Cardiac septum (tissue), 1 donor: Measurements from ENCODE around the gene CASZ1. TPM values are rescaled to one million over a fixed set of nuclear protein-coding genes. Genes with fewer than 3 reads are reported as not detected.

Experiments used
- DNase-seq: peaks from one replicate; pipeline ENCODE4 v3.0.0-alpha.2; 2020; ENCODE audit warnings: low spot score
- intact Hi-C: fragments of 100-400 bp; cut with DNase I; formaldehyde crosslinking; loops from one replicate; pipeline ENCODE4 v1.14.0; 2022
- long read RNA-seq: library from polyadenylated mRNA; unstranded; transcript quantifications from one replicate; pipeline ENCODE4 v2.0.0, GENCODE V29; 2021
- total RNA-seq: library from RNA; stranded (reverse); fragmentation: NEBNext Ultra II Directional; extraction: Animal tissue kit (Norgen Biotek cat#: 25700); gene quantifications from one replicate; pipeline ENCODE4 v1.2.1, GENCODE V29; 2021
- donor health status: DM: no; HTN: no; CAD: no.

Gene CASZ1, protein sequence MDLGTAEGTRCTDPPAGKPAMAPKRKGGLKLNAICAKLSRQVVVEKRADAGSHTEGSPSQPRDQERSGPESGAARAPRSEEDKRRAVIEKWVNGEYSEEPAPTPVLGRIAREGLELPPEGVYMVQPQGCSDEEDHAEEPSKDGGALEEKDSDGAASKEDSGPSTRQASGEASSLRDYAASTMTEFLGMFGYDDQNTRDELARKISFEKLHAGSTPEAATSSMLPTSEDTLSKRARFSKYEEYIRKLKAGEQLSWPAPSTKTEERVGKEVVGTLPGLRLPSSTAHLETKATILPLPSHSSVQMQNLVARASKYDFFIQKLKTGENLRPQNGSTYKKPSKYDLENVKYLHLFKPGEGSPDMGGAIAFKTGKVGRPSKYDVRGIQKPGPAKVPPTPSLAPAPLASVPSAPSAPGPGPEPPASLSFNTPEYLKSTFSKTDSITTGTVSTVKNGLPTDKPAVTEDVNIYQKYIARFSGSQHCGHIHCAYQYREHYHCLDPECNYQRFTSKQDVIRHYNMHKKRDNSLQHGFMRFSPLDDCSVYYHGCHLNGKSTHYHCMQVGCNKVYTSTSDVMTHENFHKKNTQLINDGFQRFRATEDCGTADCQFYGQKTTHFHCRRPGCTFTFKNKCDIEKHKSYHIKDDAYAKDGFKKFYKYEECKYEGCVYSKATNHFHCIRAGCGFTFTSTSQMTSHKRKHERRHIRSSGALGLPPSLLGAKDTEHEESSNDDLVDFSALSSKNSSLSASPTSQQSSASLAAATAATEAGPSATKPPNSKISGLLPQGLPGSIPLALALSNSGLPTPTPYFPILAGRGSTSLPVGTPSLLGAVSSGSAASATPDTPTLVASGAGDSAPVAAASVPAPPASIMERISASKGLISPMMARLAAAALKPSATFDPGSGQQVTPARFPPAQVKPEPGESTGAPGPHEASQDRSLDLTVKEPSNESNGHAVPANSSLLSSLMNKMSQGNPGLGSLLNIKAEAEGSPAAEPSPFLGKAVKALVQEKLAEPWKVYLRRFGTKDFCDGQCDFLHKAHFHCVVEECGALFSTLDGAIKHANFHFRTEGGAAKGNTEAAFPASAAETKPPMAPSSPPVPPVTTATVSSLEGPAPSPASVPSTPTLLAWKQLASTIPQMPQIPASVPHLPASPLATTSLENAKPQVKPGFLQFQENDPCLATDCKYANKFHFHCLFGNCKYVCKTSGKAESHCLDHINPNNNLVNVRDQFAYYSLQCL (N-terminal part only)
- total RNA-seq, result 82.0 TPM
- long read RNA-seq, partial matches to known transcripts, result 52 of 121 reads
- long read RNA-seq, other reads (novel, unspliced or antisense), result 67 of 121 reads

DNA sequence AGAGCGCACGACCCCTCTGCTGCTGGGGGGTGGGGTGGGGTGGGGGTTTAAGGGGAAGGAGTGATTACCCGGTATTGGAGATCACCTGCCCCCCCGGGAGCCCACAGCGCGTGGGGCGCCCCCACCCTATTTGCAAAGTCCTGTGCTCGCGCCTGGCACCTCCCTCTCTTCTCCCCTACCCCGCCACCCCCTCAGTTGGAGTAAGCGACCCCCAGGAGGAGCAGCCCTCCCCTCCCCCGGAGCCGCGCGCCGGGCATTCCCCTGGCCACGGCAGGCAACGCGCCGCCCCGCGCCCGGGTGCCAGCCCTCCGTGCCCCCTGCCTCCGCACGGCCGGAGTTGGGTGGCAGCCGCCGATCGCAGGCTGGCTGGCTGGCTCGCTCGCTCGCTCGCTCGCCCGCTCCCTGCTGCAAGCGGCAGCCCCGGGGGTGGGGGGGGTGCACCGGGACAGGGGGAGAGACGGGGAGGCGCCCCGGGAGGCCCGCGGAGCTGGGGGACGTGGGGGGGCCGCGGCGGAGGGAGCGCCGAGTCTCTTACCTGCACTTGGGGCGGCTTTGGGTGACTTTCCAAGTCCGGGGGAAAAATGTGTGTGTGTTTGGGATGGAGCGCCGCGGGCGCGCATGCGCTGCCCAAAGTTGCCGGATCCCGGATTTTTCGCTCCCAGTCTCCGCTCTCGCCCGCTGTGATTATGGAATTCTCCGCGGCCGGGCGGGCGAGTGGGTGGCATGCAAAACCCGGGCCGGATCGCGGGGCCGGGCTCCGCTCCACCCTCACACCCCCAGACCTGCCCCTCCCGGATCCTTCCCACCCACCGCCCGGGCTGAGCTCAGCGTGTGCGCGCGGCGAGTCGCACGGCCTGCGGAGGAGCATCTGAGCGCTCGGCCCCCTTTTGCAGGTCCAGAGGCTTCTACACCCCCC, at the start of gene CASZ1:
Gene CASZ1, minus strand, starts transcription at position 618 of the 916 bp plus-strand sequence. CDS start 102,757 bp downstream, outside the sequence.
- DNase-seq, result peak; percentile 85
- intact Hi-C loops, result loop anchor here (1.0 to 2.0 kb wide), 2 partner anchors 66 to 117 kb away; no protein-coding TSS in a partner anchor

DNA sequence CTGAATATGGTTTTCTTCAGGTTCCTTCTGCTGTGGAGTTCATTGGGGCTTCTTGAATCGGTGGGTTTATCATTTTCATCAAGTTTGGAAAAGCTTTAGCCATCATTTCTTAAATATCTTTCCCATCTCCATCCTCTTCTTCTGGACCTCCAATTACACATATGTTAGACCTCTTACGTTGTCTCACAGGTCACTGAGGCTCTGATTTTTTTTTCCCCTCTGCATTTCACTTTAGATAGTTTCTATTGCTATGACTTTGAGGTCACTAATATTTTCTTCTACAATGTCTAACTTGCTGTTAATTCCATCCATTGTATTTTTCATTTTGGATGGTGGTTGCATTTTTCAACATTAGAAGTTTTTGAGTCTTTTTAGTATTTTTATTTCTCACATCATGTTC, 47.3 kb upstream of the CASZ1 start:
- intact Hi-C loops, result no loop called here

DNA sequence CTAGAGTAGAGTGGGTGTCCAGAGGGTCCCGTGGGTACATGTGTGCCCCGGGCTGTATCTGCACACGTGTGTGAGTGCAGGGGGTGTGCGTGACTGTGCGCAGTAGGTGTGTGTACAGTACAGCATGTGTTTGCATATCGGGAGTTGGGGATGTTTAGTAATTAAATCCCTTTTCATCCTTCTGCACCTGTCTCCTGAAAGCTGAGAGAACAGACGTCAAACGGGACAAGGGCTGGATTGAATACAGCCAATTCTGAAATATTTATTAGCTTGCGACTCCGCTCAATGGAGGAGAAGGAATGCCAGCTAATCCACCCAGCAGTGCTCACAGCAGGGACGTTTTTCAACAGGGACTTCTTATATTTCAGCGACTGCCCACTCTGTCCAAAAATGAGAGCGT, 44.7 kb upstream of the CASZ1 start:
- intact Hi-C loops, result no loop called here
- no peak for DNase-seq

More for the DNA sequence above, 47.3 kb upstream of the CASZ1 start:
- DNase-seq, result no peak

DNA sequence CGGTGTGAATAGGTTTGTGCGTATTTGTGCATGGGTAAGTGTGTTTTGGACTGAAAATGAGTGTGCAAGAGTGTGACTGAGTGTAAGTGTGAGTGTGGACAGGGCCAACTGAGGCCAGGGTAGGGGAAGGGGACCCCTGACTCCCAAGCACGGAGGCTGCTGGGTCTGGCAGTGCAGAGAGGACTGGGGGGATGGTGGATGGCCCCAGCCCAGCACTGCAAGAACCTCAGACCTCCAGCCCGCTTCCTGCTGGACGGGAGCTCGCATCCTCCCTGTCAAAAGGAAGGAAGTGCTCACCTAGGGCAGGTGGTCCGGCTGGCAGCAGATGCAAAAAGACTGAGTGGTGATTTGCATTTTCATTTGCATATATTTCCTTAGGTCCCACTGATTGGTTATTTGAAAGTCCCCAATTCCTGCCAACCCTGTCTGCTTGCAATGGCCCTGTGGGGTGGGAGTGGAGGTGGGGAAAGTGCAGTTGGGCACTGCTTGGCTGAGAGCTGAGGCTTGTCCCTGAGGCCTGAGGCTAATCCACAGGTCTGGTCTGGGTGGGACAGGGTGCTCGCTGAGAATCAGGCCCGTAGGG, 42.8 kb upstream of the CASZ1 start:
- DNase-seq, result no peak
- intact Hi-C loops, result no loop called here

DNA sequence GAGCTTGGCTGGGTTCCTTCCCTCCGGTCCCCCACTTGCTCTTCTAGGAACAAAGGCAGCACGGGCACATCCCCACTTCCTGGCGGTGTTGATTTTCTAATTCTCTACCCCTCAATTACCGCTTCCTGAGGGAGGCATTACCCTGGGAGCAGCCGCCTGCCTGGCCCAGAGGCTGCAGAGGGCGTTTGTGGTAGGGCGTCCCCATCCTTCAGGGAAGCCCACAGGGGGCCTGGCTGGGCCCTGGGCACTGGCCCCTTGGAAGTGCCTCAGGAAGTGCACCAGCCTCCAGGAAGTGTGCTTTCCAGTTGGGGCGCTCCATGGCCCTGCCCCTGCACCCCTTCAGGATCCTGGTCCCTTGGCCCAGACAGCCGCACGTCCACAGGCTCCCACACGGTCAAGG, 42.1 kb upstream of the CASZ1 start:
- DNase-seq, result no peak
- intact Hi-C loops, result no loop called here

DNA sequence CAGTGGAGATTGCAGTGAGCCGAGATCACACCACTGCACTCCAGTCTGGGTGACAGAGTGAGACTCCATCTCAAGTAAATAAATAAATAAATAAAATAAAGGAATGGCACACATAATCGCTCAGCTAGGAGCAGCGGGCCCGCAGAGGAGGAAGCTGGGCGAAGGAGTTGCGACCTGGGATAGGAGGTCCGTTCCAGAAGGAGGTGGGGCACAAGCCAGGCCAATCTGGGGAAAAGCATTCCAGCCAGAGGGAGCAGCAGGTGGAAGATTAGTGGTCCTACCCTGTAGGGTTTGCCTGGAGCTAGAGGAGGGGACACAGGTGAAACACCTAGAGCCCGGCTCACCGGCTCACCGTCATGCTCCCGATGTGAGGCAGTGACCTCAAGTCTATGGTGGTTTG, 40.3 kb upstream of the CASZ1 start:
- DNase-seq, result no peak
- intact Hi-C loops, result no loop called here

DNA sequence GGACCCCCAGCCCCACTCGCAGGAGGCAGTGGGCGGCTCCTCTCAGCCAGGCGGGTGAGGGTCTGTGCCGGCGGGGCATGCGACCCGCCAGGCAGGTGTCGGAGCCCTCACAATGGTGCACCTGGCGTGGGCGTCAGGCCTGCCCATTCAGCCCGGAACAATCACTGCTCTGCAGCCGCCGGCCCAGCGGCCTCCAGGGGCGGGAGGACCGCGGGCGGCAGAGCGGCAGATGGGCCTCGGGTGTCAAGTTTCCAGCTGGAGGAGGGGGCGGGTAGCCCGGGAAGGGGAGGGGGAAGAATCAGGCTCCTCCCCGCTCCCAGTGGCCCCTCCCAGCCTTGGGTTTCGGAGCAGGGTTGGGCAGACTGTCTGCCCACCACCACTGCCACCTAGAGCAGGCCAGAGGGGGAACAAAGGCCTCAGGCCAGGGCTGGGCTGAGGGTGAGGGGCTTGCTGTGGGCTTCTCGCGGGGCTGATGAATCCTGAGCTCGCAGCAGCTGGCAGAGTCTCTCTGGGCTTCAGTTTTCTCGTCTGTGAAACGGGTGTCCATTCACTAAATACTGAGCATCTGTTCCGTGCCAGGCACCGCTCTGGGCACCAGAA, 39.5 kb upstream of the CASZ1 start:
- intact Hi-C loops, result no loop called here
- DNase-seq, result no peak

DNA sequence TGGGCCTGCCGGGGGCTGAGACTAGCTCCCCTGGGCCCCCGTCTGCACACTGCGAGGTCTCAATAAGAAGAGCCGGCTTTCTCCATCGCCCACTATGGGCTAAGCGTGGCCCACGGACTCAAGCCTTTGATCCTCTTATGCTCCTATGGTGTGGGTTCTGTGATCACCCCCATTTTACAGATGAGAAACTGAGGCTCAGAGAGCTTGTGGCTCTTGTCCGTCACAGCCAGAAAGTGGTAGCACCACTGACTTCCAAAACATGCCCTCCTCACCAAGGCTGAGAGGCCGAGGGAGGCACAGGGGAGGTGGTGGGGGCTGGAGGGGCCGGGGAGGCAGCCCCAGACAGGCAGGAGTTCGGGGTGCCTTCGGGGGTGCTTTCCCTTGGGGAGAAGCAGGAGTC, 39.0 kb upstream of the CASZ1 start:
- intact Hi-C loops, result no loop called here
- no peak for DNase-seq

DNA sequence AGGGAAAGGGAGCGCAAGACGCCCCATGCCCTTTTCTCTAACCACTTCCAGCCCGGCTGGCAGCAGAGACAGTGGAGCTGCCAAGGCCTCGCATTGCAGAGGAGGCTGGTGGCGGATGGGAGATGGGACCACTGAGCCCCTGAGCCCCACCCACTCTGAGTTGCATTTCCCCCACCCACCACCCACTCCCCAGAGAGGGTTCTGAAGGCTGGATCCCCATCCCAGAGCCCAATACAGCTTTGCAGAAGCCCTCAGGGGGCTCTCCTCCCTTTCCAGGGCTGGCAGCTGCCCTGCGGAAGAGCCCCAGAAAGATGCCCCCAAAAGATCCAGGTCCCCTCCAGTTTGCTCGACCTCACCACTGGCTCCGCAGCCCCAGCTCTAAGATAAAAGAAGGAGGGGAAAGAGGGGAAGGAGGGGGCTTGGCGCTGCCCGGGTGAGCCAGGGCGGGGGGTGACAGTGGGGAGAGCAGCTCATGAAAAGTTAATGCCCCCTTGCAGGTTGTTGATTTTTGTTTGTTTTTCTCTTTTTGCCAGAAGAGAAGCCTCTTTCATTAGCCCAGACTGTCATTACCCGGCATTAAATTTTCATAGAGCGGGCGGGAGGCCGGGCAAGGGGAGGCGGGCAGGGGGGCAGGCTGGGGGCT, 38.4 kb upstream of the CASZ1 start:
- DNase-seq, result no peak
- intact Hi-C loops, result no loop called here

DNA sequence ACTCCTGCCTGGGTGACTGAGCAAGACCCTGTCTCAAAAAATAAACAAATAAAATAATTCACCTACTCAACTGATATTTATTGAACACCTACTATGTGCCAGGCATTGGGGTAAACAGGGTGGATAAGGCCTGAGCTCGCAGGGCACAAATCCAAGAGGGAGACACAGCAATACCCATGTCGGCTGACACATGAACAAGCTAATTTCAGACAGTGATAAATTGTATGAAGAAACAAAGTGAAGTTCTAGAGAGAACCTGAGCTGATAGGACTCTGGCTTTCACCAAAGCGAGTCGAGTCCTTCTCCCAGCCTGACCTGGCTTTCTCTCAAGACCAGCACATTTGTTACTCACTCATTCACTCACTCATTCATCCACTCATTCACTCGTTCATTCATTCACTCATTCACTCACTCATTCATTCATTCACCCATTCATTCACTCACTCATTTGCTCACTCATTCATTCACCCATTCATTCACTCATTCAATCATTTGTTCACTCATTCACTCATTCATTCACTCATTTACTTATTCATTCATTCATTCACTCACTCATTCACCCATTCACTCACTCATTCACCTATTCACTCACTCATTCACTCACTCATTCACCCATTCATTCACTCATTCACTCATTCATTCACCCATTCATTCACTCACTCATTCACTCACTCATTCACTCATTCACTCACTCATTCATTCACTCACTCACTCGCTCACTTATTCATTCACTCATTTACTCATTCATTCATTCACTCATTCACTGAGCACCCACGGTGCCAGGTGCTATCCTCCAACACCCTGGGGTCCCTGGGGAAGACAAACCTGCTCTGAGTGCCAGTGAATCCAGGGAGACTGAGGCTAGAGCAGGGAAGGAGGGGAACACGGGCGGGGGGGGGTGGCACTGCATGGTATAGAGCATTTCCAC, 37.4 kb upstream of the CASZ1 start:
- DNase-seq, result no peak
- intact Hi-C loops, result no loop called here

DNA sequence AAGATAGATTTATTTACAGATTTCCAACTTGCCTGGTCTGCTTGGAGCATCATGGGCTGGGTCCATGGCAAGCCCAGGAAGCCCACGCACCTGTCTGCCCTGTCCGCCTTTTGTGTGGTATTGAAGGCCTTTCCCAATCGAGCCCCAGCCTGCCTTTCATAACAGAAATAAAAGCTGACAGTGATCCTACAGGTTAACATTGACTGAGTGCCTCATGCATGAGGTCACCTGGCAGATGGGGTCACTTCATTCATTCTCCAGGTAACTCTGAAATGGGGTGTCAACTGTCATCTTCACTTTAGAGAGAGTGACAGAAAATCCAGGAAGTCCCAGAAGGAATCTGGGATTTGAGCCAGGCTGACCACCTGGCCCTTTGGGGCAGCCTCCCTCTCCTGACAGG, 36.3 kb upstream of the CASZ1 start:
- DNase-seq, result no peak
- intact Hi-C loops, result no loop called here

DNA sequence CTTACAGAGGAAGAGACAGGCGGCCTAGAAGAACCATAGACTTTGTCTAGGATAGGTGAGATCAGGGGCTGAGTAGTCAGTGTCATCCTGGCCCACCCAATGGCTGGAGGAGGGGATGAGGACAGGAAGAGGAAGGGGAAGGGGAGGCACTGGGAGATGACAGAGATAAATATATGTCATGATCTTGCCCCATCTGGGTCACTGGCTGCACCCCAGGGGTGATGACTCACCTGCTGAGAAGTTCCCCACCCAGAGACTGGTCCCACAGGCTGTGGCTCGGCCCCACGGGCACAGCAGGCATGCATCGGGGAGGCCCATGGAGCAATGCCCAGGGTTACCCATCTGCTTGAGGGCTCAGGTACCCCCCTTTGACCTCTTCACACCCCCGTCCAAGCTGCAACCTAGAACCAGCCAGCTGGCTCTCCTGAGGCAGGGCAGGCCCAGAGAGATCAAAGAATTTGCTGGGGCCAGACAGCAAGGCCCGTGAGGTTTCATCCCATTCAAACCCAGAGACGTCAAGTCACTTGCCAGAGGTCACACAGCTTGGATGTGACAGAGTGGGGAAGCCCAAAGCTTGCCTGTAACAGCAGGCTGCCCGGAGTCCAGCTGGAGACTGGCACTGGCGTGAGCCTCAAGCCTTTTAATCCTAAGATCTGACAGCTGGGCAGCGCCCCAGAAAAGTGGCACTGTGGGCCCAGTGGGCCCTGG, 34.7 kb upstream of the CASZ1 start:
- no peak for DNase-seq
- intact Hi-C loops, result no loop called here

DNA sequence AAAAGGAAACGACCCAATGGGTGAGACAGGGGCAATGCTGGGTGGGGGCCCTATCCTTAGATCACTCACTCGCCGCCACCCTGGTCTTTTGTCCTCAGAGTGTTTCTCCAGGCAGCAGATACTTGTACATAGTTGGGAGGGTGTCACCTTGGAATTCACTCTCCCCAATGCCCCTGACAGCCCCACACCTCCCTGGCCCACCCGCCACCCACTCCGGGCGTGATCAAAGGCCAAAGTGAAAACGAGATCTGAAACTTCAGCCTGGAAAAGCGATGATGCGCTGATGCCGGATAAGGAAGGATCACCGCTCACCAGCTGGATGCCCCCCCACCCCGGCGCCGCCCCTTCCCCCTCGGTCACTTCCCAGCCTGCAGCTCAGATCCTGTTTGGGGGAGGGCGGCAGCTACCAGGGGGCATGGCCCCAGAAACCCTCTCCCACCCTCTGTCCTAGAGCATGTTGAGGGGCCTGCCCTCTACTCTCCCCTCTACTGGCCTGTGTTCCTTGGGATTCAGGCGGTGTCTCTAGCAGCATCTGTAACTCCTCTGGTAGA, 33.6 kb upstream of the CASZ1 start:
- no peak for DNase-seq
- intact Hi-C loops, result no loop called here

DNA sequence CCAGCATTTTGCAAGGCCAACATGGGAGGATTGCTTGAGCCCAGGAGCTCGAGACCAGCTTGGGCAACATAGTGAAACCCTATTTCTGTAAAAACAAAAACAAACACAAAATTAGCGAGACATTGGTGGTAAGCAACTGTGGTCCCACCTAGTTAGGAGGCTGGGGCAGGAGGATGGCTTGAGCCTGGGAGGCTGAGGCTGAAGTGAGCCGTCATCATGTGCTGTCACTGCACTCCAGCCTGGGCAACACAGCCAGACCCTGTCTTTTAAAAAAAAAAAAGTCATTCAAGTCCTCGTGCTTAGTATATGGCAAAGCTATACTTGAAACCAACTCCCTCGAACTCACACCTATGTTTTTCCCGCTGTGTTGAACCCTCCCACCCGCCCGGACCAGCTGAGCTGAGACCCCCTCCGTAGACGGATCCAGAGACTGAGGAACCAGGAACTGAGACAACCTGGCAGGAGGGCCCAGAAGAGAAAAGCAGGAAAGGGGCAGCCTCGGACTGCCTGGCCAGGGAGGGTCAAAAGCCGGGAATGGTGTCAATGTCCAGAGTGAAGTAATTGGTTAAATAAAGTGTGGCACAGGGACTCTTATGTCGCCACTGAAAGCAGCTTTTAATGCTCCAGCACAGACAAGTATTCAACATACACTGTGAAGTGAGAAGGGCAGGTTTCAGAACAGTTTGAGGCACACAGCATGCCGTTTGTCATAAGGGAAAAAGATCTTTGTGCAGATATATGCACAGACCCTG, 32.8 kb upstream of the CASZ1 start:
- no peak for DNase-seq
- intact Hi-C loops, result no loop called here
